ENCODE results near the gene COL23A1.
A peak's percentile ranks its signal among the peaks of the same experiment; 100 is the strongest.

GRCh38 chr5:178590141-178590923 lies at the start of gene COL23A1:
- peak; percentile 94 for TF ChIP-seq CTCF (conservative IDR thresholded peaks at IDR 0.05; ENCODE audit: low read depth in 2 of 2)
- peak; percentile 64 for TF ChIP-seq POLR2AphosphoS5 (IDR thresholded peaks at IDR 0.05; ENCODE audit: low read depth)
- TF ChIP-seq EZH2 (IDR thresholded peaks at IDR 0.05; ENCODE audit: low read depth, unreplicated experiment) = no peak
- TF ChIP-seq ETS1 (IDR thresholded peaks at IDR 0.05) = no peak; the same call in 1 of the 2 replicates
- TF ChIP-seq CREB1 (CRISPR knock-in tag; IDR thresholded peaks at IDR 0.05; ENCODE audit: low read depth) = no peak
- TF ChIP-seq EZH2phosphoT487 (IDR thresholded peaks at IDR 0.05; ENCODE audit: unreplicated experiment) = no peak
- no peak for TF ChIP-seq REST (IDR thresholded peaks at IDR 0.05; ENCODE audit: unreplicated experiment)
- TF ChIP-seq NANOG (IDR thresholded peaks at IDR 0.05; ENCODE audit: borderline replicate concordance) = no peak

Data from GM23338 (cell line).